ENCODE data around the gene SH2D4B. TPM values are rescaled to one million over a fixed set of nuclear protein-coding genes. Genes with fewer than 3 reads are reported as not detected.
"Not testable (repeated sequence)": the region's sequence is repeated elsewhere in the genome, so short reads cannot be mapped to it uniquely, and the experiment has no call there.

The SH2D4B gene
- total RNA-seq, 2 donors from 2014 or later = 0.12 TPM; not detected in 1

DNA sequence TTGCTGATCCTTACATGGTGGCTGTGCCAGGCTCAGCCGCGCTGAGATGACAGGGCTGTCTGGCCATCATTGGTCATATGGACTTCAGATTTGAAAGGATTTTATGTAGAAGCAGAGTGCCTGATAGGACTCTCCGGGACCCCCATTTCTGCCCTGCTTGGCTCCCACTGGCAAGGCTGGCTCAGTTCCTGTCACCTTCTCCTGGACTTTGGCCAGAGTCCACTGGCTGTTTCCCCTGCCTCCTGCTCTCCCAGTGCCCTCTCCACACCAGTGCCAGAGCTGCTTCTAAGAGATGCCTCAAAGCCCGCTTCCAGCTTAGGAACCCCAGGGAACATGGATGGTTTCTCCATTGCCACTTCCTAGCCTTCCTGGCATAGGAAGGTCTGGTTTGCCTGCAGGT, 5.1 kb upstream of the SH2D4B start:
- H3K27me3 ChIP-seq = no peaks in the 10 kb centered on the region
- no peaks in the 10 kb centered on the region for H3K36me3 ChIP-seq
- DNase-seq (ENCODE audit: low spot score) = no peak
- H3K4me1 ChIP-seq = peaks cover 0 to 23% of the 10 kb centered on the region in 2 donors
- H3K4me3 ChIP-seq = no peak overlapping the region
- H3K9me3 ChIP-seq = no peaks in the 10 kb centered on the region
- TF ChIP-seq CTCF (IDR thresholded peaks at IDR 0.05) = no peak
- H3K27ac ChIP-seq = no peak overlapping the region

DNA sequence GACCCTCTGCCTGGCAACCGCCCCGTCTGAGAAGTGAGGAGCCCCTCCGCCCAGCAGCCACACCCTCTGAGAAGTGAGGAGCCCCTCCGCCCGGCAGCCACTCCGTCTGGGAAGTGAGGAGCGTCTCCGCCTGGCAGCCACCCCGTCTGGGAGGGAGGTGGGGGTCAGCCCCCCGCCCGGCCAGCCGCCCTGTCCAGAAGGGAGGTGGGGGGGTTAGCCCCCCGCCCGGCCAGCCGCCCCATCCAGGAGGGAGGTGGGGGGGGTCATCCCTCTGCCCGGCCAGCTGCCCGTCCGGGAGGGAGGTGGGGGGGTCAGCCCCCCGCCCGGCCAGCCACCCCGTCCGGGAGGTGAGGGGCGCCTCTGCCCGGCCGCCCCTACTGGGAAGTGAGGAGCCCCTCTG, 3.6 kb upstream of the SH2D4B start:
- not testable (repeated sequence) for H3K9me3 ChIP-seq; DNase-seq (ENCODE audit: low spot score); H3K27ac ChIP-seq; H3K27me3 ChIP-seq; H3K36me3 ChIP-seq; H3K4me3 ChIP-seq
- H3K4me1 ChIP-seq = peaks cover 0 to 20% of the 10 kb centered on the region in 2 donors

DNA sequence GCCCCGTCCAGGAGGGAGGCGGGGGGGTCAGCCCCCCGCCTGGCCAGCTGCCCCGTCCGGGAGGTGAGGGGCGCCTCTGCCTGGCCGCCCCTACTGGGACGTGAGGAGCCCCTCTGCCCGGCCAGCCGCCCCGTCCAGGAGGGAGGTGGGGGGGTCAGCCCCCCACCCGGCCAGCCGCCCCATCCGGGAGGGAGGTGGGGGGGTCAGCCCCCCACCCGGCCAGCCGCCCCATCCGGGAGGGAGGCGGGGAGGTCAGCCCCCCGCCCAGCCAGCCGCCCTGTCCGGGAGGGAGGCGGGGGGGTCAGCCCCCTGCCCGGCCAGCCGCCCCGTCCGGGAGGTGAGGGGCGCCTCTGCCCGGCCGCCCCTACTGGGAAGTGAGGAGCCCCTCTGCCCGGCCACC, 3.1 kb upstream of the SH2D4B start:
- not testable (repeated sequence) for DNase-seq (ENCODE audit: low spot score); H3K4me3 ChIP-seq; H3K27me3 ChIP-seq; H3K27ac ChIP-seq; H3K36me3 ChIP-seq; H3K9me3 ChIP-seq
- H3K4me1 ChIP-seq = peaks cover 0 to 15% of the 10 kb centered on the region in 2 donors

GRCh38 chr10:80535671-80536360, 1.9 kb upstream of the SH2D4B start:
- DNase-seq (ENCODE audit: low spot score) = no peak
- TF ChIP-seq CTCF (IDR thresholded peaks at IDR 0.05) = peak in 1 of 2 donors; percentile 80
- no peaks in the 10 kb centered on the region for H3K9me3 ChIP-seq
- H3K4me3 ChIP-seq = peak overlapping the region; percentile 20 to 47
- peaks cover 0 to 12% of the 10 kb centered on the region in 2 donors for H3K4me1 ChIP-seq
- peak overlapping the region in 1 of 2 donors; percentile 49 for H3K27ac ChIP-seq
- H3K27me3 ChIP-seq = no peaks in the 10 kb centered on the region
- no peaks in the 10 kb centered on the region for H3K36me3 ChIP-seq

- H3K27ac ChIP-seq = peak overlapping the region in 1 of 2 donors; percentile 49
- H3K9me3 ChIP-seq = no peaks in the 10 kb centered on the region
- no peaks in the 10 kb centered on the region for H3K27me3 ChIP-seq
- peak overlapping the region; percentile 20 to 47 for H3K4me3 ChIP-seq
- no peaks in the 10 kb centered on the region for H3K36me3 ChIP-seq
- peaks cover 0 to 12% of the 10 kb centered on the region in 2 donors for H3K4me1 ChIP-seq
- TF ChIP-seq CTCF (IDR thresholded peaks at IDR 0.05) = no peak
- DNase-seq (ENCODE audit: low spot score) = no peak
These were observed 1.3 kb upstream of the SH2D4B start for GRCh38 chr10:80536361-80536835.

DNA sequence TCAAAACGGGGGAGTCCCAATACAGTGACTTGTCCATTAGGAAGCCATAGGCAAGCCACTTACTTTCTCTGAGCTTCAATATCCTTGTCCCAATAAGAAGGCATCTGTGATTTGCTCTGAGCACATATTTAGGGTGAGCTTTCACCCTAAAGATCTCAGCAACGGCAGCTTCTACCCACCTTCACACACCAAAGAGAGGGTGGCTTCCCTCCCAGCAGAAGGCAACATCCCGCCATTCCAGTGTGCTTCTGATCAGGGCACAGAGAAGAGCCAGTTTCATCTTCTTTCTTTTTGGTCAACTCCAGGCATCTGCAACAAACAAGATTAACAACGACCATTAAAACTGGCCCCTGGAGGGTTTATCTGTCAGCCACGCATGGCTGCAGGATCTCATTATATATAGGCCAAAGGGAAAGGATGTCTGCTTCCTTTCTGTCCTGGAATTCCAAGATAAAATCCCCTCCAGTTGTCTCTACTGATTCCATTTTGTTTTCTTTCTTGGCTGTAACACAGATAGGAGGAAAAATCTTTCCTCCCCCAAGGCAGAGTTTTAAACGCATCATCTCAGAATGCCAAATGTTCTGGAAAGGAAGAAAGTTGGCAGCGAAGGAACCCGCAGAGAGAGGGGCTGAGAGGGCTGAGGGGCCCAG, 491 bp upstream of the SH2D4B start:
- Histone ChIP-seq H3K4me1 (peaks cover 0 to 12% of the 10 kb centered on the region in 2 donors), H3K27me3 (no peaks in the 10 kb centered on the region), H3K9me3 (no peaks in the 10 kb centered on the region), H3K4me3 (no peak overlapping the region), H3K36me3 (no peaks in the 10 kb centered on the region), H3K27ac (no peak overlapping the region)
- TF ChIP-seq CTCF (IDR thresholded peaks at IDR 0.05) = no peak
- DNase-seq (ENCODE audit: low spot score) = peak; percentile 7

Data from right atrium auricular region (tissue), 2 donors.